Measurements from ENCODE around the gene CCN5. TPM values are rescaled to one million over a fixed set of nuclear protein-coding genes. Genes with fewer than 3 reads are reported as not detected.
"Not testable (repeated sequence)": the region's sequence is repeated elsewhere in the genome, so short reads cannot be mapped to it uniquely, and the experiment has no call there.

Gene CCN5
- total and polyA plus RNA-seq, 2 experiments from 2014 or later, result 0.20 TPM; not detected in 1

DNA sequence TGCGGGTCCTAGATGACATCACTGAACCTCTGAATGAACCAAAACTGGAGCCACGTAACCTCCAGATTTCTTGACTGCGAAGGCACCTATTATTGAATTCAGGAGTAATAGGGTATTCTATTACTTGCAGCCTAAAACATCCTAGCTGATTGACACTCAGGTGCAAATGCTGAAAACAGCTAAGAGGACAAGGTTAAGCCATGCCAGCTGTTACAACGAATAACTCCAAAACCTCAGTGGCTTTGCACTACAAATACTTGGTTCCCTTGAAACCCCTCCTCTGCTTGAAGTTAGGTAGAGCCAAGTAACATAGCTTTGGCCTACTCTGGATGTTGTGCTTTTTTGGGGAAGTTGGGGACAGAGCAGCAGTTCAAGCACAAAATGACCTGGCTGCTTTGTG is 21.0 kb upstream of the CCN5 start:
- DNase-seq (ENCODE audit: low read depth in 1 of 2, low spot score in 1 of 2), result no peak
- Histone ChIP-seq H3K4me3 (no peak overlapping the region), H3K4me1 (ENCODE audit: low read depth) (no peaks in the 10 kb centered on the region), H3K9me3 (ENCODE audit: low read depth) (no peaks in the 10 kb centered on the region), H3K27ac (no peak overlapping the region), H3K27me3 (no peaks in the 10 kb centered on the region), H3K36me3 (no peaks in the 10 kb centered on the region)
- TF ChIP-seq, protein P1, sequence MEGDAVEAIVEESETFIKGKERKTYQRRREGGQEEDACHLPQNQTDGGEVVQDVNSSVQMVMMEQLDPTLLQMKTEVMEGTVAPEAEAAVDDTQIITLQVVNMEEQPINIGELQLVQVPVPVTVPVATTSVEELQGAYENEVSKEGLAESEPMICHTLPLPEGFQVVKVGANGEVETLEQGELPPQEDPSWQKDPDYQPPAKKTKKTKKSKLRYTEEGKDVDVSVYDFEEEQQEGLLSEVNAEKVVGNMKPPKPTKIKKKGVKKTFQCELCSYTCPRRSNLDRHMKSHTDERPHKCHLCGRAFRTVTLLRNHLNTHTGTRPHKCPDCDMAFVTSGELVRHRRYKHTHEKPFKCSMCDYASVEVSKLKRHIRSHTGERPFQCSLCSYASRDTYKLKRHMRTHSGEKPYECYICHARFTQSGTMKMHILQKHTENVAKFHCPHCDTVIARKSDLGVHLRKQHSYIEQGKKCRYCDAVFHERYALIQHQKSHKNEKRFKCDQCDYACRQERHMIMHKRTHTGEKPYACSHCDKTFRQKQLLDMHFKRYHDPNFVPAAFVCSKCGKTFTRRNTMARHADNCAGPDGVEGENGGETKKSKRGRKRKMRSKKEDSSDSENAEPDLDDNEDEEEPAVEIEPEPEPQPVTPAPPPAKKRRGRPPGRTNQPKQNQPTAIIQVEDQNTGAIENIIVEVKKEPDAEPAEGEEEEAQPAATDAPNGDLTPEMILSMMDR (IDR thresholded peaks at IDR 0.05; ENCODE audit: low read depth, low read length), result no peak

DNA sequence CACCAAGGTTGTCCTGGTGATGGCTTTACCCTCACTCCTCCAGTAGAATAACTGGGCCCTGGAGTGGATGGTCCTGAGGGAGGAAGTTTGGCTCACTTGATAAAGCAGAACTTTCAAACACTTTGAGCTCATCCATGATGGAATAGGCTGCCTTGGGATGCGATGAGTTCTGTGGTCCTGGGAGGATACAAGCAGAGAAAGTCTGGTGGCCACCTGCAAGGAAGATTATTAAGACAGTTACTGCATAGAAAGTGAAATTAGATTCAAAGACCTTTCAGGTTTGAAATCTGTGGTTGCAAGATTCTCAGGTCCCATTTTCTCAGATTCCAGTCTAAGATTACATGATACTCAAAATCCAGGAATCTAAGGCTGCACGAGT is 19.9 kb upstream of the CCN5 start:
- Histone ChIP-seq H3K27me3 (no peaks in the 10 kb centered on the region), H3K4me3 (no peak overlapping the region), H3K36me3 (no peaks in the 10 kb centered on the region), H3K4me1 (ENCODE audit: low read depth) (no peaks in the 10 kb centered on the region), H3K27ac (no peak overlapping the region), H3K9me3 (ENCODE audit: low read depth) (no peaks in the 10 kb centered on the region)
- DNase-seq (ENCODE audit: low read depth in 1 of 2, low spot score in 1 of 2), result no peak
- TF ChIP-seq, protein P1 (IDR thresholded peaks at IDR 0.05; ENCODE audit: low read depth, low read length), result no peak

DNA sequence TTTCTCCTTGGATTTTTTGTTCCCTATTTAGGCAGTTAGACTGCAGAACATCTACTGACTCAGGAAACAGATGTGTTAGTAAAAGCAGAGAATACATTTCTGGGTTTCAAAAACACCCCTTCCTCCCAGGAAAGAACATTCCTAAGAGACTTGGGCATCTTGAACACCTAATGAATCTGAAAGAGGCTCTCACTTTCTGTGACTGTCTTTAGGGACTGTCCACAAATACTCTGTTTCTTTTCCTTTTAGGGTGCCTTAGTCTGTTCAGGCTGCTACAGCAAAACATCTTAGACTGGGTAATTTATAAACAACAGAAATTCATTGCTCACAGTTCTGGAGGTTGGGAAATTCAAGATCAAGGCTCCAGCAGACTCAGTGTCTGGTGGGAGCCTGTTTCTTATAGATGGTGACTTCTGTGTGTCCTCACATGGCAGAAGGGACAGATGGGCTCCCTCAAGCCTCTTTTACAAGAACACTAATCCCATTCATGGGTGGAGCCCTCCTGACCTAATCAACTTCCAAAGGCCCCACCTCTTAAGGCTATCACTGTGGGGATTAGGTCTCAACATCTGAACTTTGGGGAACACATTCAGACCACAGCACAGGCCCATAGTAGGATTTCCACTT is 19.4 kb upstream of the CCN5 start:
- DNase-seq (ENCODE audit: low read depth in 1 of 2, low spot score in 1 of 2), result no peak
- Histone ChIP-seq H3K36me3 (no peaks in the 10 kb centered on the region), H3K27ac (no peak overlapping the region), H3K9me3 (ENCODE audit: low read depth) (no peaks in the 10 kb centered on the region), H3K27me3 (no peaks in the 10 kb centered on the region), H3K4me1 (ENCODE audit: low read depth) (no peaks in the 10 kb centered on the region), H3K4me3 (no peak overlapping the region)
- TF ChIP-seq, protein P1 (IDR thresholded peaks at IDR 0.05; ENCODE audit: low read depth, low read length), result no peak

DNA sequence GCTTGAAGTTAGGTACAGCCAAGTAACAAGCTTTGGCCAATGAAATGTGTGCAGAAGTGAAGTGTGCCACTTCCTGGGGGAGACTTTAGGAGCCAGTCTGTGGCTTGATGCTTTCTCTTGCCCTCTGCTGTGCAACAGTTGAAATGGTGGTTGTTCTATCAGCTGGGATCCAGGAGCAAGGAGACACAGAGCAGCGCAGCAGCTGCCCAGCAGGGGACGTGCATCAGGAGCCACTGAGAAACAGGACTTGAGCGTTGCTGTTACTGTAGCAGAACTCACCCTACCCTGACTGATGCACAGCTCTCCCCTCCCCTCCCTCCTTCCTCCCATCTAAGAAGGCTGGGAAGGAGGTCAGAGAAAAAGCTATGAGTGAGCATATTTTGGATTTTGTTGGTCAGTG is 18.9 kb upstream of the CCN5 start:
- H3K27ac ChIP-seq, result no peak overlapping the region
- no peaks in the 10 kb centered on the region for H3K27me3 ChIP-seq
- H3K4me1 ChIP-seq (ENCODE audit: low read depth), result peaks cover 3% of the 10 kb centered on the region
- no peaks in the 10 kb centered on the region for H3K9me3 ChIP-seq (ENCODE audit: low read depth)
- DNase-seq (ENCODE audit: low read depth in 1 of 2, low spot score in 1 of 2), result no peak
- no peaks in the 10 kb centered on the region for H3K36me3 ChIP-seq
- TF ChIP-seq, protein P1 (IDR thresholded peaks at IDR 0.05; ENCODE audit: low read depth, low read length), result no peak
- H3K4me3 ChIP-seq, result no peak overlapping the region

DNA sequence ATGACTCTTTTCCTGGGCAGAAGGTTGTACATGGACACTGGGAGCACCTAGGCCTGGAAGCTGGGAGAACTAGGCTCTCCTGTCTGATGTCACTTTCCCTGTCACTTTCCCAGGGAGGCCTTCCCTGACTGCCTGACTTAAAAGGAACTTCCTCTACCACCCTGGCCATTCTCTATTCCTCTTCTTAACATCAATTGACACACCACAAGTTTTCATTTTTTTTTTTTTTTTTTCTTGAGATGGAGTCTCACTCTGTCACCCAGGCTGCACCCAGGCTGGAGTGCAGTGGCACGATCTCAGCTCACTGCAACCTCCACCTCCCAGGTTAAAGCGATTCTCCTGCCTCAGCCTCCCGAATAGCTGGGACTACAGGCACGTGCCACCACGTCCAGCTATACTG is 18.1 kb upstream of the CCN5 start:
- H3K36me3 ChIP-seq; H3K27ac ChIP-seq; H3K4me3 ChIP-seq; H3K9me3 ChIP-seq (ENCODE audit: low read depth); DNase-seq (ENCODE audit: low read depth in 1 of 2, low spot score in 1 of 2); H3K27me3 ChIP-seq; H3K4me1 ChIP-seq (ENCODE audit: low read depth): not testable (repeated sequence)

DNA sequence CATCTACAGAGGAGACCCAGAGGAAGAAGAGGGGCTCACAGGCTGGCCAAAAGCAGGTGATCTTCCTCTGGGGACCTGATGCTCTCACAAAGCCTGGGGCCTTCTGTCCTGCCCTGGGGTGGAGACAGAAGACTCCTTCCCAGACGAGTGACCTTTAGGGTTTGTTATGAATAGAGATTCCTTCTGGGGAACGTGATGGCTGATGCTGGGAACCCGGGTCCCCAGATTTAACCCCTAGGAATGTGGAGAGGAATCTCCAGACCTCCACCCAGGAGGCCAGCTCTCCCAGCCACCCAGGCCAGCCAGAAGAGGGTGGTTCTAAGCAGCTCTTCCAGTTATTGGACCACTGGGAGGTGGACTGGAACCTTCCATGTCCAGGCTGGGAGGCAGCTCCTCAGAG is 16.8 kb upstream of the CCN5 start:
- no peak for DNase-seq (ENCODE audit: low read depth in 1 of 2, low spot score in 1 of 2)
- Histone ChIP-seq H3K4me1 (ENCODE audit: low read depth) (peaks cover 9% of the 10 kb centered on the region), H3K36me3 (no peaks in the 10 kb centered on the region), H3K27me3 (no peaks in the 10 kb centered on the region), H3K27ac (no peak overlapping the region), H3K9me3 (ENCODE audit: low read depth) (no peaks in the 10 kb centered on the region), H3K4me3 (no peak overlapping the region)
- TF ChIP-seq, protein P1 (IDR thresholded peaks at IDR 0.05; ENCODE audit: low read depth, low read length), result no peak
